Measurements from ENCODE around the gene MAP1LC3B. TPM values are rescaled to one million over a fixed set of nuclear protein-coding genes. Genes with fewer than 3 reads are reported as not detected.

MAP1LC3B gene
- polyA plus RNA-seq, 2 of the 4 experiments (the other 2 are of a cell fraction) = 52.3 to 94.1 TPM

GRCh38 chr16:87366288-87366687, 25.8 kb upstream of the MAP1LC3B start:
- no peak overlapping the region for H3K4me2 ChIP-seq
- ATAC-seq (no peak), DNase-seq (ENCODE audit: low read depth in 1 of 2, low spot score in 1 of 2) (no peak), FAIRE-seq (no peak)
- TF ChIP-seq RARB (CRISPR knock-in tag; IDR thresholded peaks at IDR 0.05) = no peak
- POLR2A ChIA-PET = no interaction called here
- no peak overlapping the region for H3K27ac ChIP-seq
- H3K9me3 ChIP-seq = no peaks in the 10 kb centered on the region
- 71% methylated on average over 4 of the region's 4 CpGs for WGBS (ENCODE audit: missing lambda C conversion rate)
- H3K4me3 ChIP-seq = no peak overlapping the region
- H3K4me1 ChIP-seq = no peaks in the 10 kb centered on the region
- CTCF ChIA-PET = no interaction called here

DNA sequence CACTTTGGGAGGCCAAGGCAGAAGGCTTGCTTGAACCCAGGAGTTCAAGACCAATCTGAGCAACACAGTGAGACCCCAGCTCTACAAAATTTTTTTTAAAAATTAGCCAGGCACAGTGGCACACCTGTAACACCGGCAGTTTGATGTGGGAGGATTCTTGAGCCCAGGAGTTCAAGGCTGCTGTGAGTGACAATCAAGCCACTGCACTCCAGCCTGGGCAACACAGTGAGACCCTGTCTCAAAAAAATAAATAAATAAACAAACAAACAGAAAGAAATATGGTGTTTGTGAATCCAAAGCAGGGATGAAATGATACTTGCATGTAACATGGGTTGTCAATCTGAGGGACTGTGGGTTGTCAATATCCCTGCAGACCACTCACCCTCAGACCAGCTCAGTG, 25.2 kb upstream of the MAP1LC3B start:
- no peak for ATAC-seq
- no peak overlapping the region for H3K27ac ChIP-seq
- no peaks in the 10 kb centered on the region for H3K4me1 ChIP-seq
- ChIA-PET POLR2A (no interaction called here), CTCF (no interaction called here)
- H3K4me2 ChIP-seq = no peak overlapping the region
- H3K4me3 ChIP-seq = no peak overlapping the region
- H3K9me3 ChIP-seq = no peaks in the 10 kb centered on the region
- TF ChIP-seq GATA3 (IDR thresholded peaks at IDR 0.05; ENCODE audit: borderline replicate concordance) (no peak), HOXB13 (CRISPR knock-in tag; IDR thresholded peaks at IDR 0.05; ENCODE audit: low read depth) (no peak)
- TF ChIP-seq, protein P1, sequence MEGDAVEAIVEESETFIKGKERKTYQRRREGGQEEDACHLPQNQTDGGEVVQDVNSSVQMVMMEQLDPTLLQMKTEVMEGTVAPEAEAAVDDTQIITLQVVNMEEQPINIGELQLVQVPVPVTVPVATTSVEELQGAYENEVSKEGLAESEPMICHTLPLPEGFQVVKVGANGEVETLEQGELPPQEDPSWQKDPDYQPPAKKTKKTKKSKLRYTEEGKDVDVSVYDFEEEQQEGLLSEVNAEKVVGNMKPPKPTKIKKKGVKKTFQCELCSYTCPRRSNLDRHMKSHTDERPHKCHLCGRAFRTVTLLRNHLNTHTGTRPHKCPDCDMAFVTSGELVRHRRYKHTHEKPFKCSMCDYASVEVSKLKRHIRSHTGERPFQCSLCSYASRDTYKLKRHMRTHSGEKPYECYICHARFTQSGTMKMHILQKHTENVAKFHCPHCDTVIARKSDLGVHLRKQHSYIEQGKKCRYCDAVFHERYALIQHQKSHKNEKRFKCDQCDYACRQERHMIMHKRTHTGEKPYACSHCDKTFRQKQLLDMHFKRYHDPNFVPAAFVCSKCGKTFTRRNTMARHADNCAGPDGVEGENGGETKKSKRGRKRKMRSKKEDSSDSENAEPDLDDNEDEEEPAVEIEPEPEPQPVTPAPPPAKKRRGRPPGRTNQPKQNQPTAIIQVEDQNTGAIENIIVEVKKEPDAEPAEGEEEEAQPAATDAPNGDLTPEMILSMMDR (IDR thresholded peaks at IDR 0.05) = no peak
- no peak for FAIRE-seq
- DNase-seq (ENCODE audit: low read depth in 1 of 2, low spot score in 1 of 2) = no peak
- 78% methylated on average over 1 of the region's 1 CpG for WGBS (ENCODE audit: missing lambda C conversion rate)

DNA sequence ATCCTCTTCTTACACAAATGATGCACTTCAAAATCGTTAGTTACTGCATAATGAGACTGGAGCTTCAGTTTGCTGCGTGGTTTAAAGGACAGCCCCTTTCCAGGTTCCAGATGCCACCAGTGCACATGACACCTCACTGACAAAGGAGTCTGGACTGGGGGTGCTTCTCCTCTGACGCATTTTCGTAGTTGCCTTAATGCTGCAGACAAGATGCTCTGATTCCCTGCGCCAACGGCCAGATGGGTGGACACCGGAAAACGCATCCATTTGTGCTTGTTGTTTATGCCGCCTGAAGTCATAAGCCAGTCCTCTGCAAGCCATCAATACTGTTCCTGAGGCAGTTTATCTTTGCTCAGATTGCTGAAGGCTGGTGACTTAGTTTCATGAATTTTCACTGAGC, 24.6 kb upstream of the MAP1LC3B start:
- ChIA-PET CTCF (no interaction called here), POLR2A (no interaction called here)
- ATAC-seq = no peak
- H3K4me2 ChIP-seq = no peak overlapping the region
- no peak overlapping the region for H3K27ac ChIP-seq
- no peak for DNase-seq (ENCODE audit: low read depth in 1 of 2, low spot score in 1 of 2)
- H3K4me1 ChIP-seq = no peaks in the 10 kb centered on the region
- no peaks in the 10 kb centered on the region for H3K9me3 ChIP-seq
- WGBS (ENCODE audit: missing lambda C conversion rate) = 89% methylated on average over 9 of the region's 9 CpGs
- no peak overlapping the region for H3K4me3 ChIP-seq
- FAIRE-seq = no peak
- TF ChIP-seq CEBPB (IDR thresholded peaks at IDR 0.05) (no peak), FOSB (CRISPR knock-in tag; IDR thresholded peaks at IDR 0.05) (no peak), ZC3H11A (IDR thresholded peaks at IDR 0.05) (no peak), BCL3 (IDR thresholded peaks at IDR 0.05) (no peak), SMC3 (IDR thresholded peaks at IDR 0.05) (no peak), MYC (IDR thresholded peaks at IDR 0.05; ENCODE audit: borderline replicate concordance, low read length) (no peak), POLR2A (IDR thresholded peaks at IDR 0.05; ENCODE audit: low read length) (no peak), NR3C1 (IDR thresholded peaks at IDR 0.05) (no peak), MAFK (IDR thresholded peaks at IDR 0.05; ENCODE audit: partially characterized antibody) (no peak), RAD21 (conservative IDR thresholded peaks at IDR 0.05 in 1 of 2, IDR thresholded peaks at IDR 0.05 in 1 of 2) (no peak), HOXB13 (CRISPR knock-in tag; IDR thresholded peaks at IDR 0.05; ENCODE audit: low read depth) (no peak), BHLHE40 (IDR thresholded peaks at IDR 0.05; ENCODE audit: low read depth, low read length) (no peak), NFE2L2 (conservative IDR thresholded peaks at IDR 0.05; ENCODE audit: low read length) (no peak), RFX5 (IDR thresholded peaks at IDR 0.05) (no peak), NPAS2 (CRISPR knock-in tag; IDR thresholded peaks at IDR 0.05; ENCODE audit: borderline replicate concordance) (no peak), FOXS1 (CRISPR knock-in tag; IDR thresholded peaks at IDR 0.05) (no peak), FOSL2 (IDR thresholded peaks at IDR 0.05) (no peak), FOSL2 (CRISPR knock-in tag; IDR thresholded peaks at IDR 0.05) (no peak)
- TF ChIP-seq, protein P1 (IDR thresholded peaks at IDR 0.05) = no peak
- TF ChIP-seq, protein P2, sequence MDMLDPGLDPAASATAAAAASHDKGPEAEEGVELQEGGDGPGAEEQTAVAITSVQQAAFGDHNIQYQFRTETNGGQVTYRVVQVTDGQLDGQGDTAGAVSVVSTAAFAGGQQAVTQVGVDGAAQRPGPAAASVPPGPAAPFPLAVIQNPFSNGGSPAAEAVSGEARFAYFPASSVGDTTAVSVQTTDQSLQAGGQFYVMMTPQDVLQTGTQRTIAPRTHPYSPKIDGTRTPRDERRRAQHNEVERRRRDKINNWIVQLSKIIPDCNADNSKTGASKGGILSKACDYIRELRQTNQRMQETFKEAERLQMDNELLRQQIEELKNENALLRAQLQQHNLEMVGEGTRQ (IDR thresholded peaks at IDR 0.05) = no peak
- TF ChIP-seq, protein P3, sequence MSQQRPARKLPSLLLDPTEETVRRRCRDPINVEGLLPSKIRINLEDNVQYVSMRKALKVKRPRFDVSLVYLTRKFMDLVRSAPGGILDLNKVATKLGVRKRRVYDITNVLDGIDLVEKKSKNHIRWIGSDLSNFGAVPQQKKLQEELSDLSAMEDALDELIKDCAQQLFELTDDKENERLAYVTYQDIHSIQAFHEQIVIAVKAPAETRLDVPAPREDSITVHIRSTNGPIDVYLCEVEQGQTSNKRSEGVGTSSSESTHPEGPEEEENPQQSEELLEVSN (IDR thresholded peaks at IDR 0.05; ENCODE audit: borderline replicate concordance, low read depth) = no peak

Data from A549 (cell line).